ENCODE measurements around the gene RIPOR3. TPM values are rescaled to one million over a fixed set of nuclear protein-coding genes. Genes with fewer than 3 reads are reported as not detected.

The RIPOR3 gene
- polyA plus RNA-seq, 1 experiment: 11.5 TPM

DNA sequence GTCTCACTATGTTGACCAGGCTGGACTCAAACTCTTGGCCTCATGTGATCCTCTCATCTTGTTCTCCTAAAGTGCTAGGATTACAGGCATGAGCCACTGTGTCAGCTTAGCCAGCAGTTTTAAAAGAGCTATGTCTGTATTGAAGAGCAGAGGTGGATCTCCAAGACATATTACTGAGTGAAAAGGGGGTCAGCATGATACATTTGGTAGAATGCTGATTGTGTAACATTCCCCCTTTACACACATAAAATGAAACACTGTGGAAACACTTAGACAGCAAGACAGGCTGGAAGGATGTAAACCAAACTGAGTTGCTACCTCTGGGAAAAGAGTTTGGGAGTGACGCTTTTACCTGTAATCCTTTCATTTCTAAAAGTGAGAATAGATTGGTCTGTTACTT is 1.7 kb upstream of the RIPOR3 start:
- no peak overlapping the region for H3K27ac ChIP-seq (ENCODE audit: low read depth, low read length)
- no peak overlapping the region for H3K4me3 ChIP-seq (ENCODE audit: low read depth, low read length)
- H3K9me3 ChIP-seq (ENCODE audit: control insufficient read depth, insufficient read depth, low read length): no peaks in the 10 kb centered on the region; the same call in 1 of the 2 replicates
- CTCF ChIA-PET: no interaction called here
- TF ChIP-seq, protein P1, sequence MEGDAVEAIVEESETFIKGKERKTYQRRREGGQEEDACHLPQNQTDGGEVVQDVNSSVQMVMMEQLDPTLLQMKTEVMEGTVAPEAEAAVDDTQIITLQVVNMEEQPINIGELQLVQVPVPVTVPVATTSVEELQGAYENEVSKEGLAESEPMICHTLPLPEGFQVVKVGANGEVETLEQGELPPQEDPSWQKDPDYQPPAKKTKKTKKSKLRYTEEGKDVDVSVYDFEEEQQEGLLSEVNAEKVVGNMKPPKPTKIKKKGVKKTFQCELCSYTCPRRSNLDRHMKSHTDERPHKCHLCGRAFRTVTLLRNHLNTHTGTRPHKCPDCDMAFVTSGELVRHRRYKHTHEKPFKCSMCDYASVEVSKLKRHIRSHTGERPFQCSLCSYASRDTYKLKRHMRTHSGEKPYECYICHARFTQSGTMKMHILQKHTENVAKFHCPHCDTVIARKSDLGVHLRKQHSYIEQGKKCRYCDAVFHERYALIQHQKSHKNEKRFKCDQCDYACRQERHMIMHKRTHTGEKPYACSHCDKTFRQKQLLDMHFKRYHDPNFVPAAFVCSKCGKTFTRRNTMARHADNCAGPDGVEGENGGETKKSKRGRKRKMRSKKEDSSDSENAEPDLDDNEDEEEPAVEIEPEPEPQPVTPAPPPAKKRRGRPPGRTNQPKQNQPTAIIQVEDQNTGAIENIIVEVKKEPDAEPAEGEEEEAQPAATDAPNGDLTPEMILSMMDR (IDR thresholded peaks at IDR 0.05; ENCODE audit: low read depth, low read length): no peak
- POLR2A ChIA-PET: no interaction called here
- no peaks in the 10 kb centered on the region for H3K27me3 ChIP-seq (ENCODE audit: control insufficient read depth, insufficient read depth, low read length)
- no peak for DNase-seq (ENCODE audit: low read depth, low spot score)

DNA sequence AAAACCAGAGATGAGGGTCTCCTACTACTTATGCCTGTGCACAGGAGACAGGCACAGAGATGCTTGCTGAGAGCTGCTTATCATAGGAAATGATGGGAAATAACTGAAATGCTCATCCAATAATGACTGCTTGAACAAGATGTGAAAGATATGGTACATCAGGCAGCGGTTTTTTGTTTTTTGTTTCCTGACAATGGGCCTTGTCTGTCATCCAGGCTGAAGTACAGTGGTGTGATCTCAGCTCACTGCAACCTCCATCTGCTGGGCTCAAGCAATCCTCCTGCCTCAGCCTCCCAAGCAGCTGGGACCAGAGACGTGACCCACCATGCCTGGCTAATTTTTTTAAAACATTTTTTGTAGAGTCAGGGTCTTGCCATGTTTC is 1.2 kb upstream of the RIPOR3 start:
- CTCF ChIA-PET: no interaction called here
- TF ChIP-seq, protein P1 (IDR thresholded peaks at IDR 0.05; ENCODE audit: low read depth, low read length): no peak

DNA sequence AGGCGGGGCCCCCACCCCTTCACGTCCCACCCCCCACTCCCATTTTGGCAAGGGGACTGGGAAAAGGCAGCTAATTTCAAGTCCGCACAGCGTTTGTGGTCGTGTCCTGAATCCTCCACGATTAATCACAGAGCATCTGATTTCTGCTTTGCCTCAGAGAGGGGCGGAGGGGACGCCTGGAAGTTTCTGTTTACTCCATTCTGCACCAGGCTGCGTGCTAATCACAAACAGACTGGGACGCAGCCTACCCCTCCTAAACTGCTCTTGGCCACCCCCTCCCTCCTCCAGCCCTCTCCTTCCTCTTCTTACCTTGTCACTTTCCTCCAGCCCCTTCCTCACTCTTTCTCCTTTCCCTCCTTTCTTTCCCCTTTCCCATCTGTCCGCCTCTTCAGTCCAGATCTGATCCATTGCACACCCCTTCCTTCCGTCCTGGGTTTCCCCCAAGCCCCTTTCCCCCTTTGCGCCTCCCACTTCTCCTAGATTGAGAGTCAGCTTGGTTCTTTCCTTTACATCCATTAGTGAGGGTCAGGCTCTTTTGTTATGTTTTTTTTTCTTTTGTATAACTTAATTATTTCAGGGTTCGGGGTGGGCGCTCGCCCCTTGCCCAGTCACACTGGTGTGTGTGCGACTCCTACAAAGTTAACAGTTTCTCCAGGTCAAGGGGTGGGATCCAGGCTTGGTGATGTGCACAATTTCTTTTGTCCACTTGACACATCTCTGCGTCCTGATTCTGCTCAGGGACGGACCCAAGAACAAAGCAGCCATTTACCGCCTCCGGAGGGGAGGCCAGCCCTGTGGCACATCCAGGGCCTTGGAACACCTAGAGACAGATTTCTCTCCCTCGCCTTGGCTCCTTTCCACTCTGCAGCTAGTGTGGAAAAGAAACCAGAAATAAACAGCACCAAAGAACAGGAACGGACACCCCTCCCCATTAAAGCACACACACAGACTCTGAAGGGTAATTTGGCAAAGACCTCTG is 520 bp upstream of the RIPOR3 start:
- H3K27me3 ChIP-seq (ENCODE audit: control insufficient read depth, insufficient read depth, low read length): no peaks in the 10 kb centered on the region
- peak overlapping the region; percentile 34 for H3K27ac ChIP-seq (ENCODE audit: low read depth, low read length)
- ChIA-PET CTCF (no interaction called here), POLR2A (interaction anchor here (0.5 to 0.8 kb wide), 5 partner anchors 25 to 343 kb away, joined by 3 to 5 read pairs (median 5); no protein-coding TSS in a partner anchor)
- peak; percentile 30 for DNase-seq (ENCODE audit: low read depth, low spot score)
- H3K9me3 ChIP-seq (ENCODE audit: control insufficient read depth, insufficient read depth, low read length): no peaks in the 10 kb centered on the region; the same call in 1 of the 2 replicates
- TF ChIP-seq, protein P1 (IDR thresholded peaks at IDR 0.05; ENCODE audit: low read depth, low read length): no peak
- peak overlapping the region; percentile 69 for H3K4me3 ChIP-seq (ENCODE audit: low read depth, low read length)

More for the DNA sequence above, 1.2 kb upstream of the RIPOR3 start:
- no peaks in the 10 kb centered on the region; the same call in 1 of the 2 replicates for H3K9me3 ChIP-seq (ENCODE audit: control insufficient read depth, insufficient read depth, low read length)
- no peaks in the 10 kb centered on the region for H3K27me3 ChIP-seq (ENCODE audit: control insufficient read depth, insufficient read depth, low read length)
- no peak overlapping the region for H3K27ac ChIP-seq (ENCODE audit: low read depth, low read length)
- H3K4me3 ChIP-seq (ENCODE audit: low read depth, low read length): no peak overlapping the region
- no peak for DNase-seq (ENCODE audit: low read depth, low spot score)
- POLR2A ChIA-PET: no interaction called here

DNA sequence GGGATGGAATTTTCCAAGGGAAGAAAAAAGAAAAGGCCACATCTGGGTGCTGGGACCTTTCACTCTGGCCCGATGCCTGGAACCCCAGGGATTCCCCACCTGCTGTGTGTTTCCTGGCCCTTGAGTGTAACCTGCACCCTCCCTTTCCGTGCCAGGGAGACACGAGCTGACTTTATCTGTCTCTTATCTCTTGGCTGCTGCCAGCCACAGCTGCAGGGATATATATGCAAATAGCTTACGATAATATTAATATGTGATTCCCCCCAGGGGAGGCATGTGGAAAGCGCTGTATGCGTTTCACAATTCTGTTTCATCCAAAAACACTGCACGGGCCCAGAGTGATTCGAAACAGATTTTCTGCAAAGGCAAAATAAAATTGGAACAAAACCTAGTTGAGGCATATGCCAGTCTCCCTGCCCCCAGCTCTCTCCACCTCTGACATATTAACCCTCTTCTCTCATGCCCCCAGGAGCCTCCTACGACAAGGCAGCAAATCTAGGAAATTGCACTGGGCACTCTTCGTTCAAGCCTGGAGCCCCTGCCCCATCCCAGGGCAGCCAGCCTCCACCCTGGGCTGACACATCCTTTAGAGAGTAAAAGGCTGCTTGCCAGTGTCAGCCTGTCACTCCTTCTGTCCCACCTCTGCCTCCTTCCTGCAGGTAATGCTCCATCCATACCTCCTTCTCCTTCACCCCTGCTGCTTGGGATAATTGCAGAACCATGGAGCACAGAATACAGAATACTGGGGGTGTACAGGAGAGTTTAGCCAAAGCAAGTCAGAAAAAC is 1.3 kb downstream of the RIPOR3 start:
- H3K4me3 ChIP-seq (ENCODE audit: low read depth, low read length): peak overlapping the region; percentile 69
- ChIA-PET CTCF (interaction anchor here (0.9 to 1.7 kb wide), 2 partner anchors 24 to 59 kb away, joined by 3 to 5 read pairs; no protein-coding TSS in a partner anchor), POLR2A (interaction anchor here (0.8 to 1.2 kb wide), 2 partner anchors 18 to 37 kb away, joined by 4 read pairs; no protein-coding TSS in a partner anchor)
- DNase-seq (ENCODE audit: low read depth, low spot score): no peak
- H3K9me3 ChIP-seq (ENCODE audit: control insufficient read depth, insufficient read depth, low read length): no peaks in the 10 kb centered on the region; the same call in 1 of the 2 replicates
- no peaks in the 10 kb centered on the region for H3K27me3 ChIP-seq (ENCODE audit: control insufficient read depth, insufficient read depth, low read length)
- TF ChIP-seq, protein P1 (IDR thresholded peaks at IDR 0.05; ENCODE audit: low read depth, low read length): no peak
- peak overlapping the region; percentile 21 for H3K27ac ChIP-seq (ENCODE audit: low read depth, low read length)

Data from AG04450 (cell line).